Measurements from ENCODE around the gene POLG.

The POLG gene

DNA sequence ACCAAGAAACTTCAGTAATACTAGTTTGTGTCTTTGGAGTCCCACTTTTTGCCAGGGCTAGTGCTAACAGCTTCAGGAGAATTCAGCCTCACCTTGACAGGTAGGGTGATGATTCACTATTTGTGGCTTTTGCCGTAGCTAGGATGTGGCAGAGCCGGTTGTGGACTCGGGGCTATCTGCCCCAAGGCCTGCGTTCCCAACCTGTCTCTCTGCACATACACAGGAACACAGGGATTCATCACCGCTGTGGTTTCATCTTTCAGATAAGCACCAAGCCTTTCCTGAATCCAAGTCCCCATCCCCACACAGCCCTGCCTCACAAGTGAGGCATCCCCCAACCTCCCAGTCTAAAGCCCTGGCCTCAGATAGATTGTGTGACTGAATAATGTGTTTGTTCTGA lies 45.2 kb upstream of the POLG start:
- no peaks in the 10 kb centered on the region for H3K27me3 ChIP-seq
- no peak for DNase-seq

DNA sequence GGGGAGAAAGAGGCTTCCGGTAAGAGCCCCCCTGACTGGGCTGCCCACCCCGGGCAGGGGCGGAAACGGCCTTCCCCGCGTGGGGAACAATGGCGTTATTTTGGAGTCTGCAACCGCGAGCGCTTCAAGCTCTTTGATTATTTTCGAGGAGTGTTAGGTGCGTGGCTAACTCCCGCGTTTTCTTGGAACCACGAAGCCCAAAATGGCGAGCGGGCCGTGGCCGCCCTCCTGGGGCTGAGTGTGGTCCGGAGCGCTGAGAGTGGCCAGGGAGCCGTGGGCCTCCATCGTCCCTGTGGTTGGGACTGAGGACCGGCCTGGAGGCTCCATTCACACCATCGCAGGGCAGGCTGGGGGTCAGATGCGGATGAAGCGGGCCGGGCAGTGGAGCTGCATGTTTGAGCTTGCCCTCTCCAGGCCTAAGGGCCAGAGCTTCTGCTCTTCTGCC lies 44.6 kb upstream of the POLG start:
- no peak for DNase-seq
- H3K27me3 ChIP-seq, result no peaks in the 10 kb centered on the region
- H3K4me3 ChIP-seq (ENCODE audit: low read depth, low read length), result no peak overlapping the region

More for the DNA sequence above, 45.2 kb upstream of the POLG start:
- TF ChIP-seq, protein P1, sequence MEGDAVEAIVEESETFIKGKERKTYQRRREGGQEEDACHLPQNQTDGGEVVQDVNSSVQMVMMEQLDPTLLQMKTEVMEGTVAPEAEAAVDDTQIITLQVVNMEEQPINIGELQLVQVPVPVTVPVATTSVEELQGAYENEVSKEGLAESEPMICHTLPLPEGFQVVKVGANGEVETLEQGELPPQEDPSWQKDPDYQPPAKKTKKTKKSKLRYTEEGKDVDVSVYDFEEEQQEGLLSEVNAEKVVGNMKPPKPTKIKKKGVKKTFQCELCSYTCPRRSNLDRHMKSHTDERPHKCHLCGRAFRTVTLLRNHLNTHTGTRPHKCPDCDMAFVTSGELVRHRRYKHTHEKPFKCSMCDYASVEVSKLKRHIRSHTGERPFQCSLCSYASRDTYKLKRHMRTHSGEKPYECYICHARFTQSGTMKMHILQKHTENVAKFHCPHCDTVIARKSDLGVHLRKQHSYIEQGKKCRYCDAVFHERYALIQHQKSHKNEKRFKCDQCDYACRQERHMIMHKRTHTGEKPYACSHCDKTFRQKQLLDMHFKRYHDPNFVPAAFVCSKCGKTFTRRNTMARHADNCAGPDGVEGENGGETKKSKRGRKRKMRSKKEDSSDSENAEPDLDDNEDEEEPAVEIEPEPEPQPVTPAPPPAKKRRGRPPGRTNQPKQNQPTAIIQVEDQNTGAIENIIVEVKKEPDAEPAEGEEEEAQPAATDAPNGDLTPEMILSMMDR (IDR thresholded peaks at IDR 0.05; ENCODE audit: low read depth, low read length), result no peak
- no peak overlapping the region for H3K4me3 ChIP-seq (ENCODE audit: low read depth, low read length)
- H3K36me3 ChIP-seq, result peaks cover 53% of the 10 kb centered on the region
- H3K4me1 ChIP-seq, result peaks cover 49% of the 10 kb centered on the region
- no peaks in the 10 kb centered on the region for H3K9me3 ChIP-seq

DNA sequence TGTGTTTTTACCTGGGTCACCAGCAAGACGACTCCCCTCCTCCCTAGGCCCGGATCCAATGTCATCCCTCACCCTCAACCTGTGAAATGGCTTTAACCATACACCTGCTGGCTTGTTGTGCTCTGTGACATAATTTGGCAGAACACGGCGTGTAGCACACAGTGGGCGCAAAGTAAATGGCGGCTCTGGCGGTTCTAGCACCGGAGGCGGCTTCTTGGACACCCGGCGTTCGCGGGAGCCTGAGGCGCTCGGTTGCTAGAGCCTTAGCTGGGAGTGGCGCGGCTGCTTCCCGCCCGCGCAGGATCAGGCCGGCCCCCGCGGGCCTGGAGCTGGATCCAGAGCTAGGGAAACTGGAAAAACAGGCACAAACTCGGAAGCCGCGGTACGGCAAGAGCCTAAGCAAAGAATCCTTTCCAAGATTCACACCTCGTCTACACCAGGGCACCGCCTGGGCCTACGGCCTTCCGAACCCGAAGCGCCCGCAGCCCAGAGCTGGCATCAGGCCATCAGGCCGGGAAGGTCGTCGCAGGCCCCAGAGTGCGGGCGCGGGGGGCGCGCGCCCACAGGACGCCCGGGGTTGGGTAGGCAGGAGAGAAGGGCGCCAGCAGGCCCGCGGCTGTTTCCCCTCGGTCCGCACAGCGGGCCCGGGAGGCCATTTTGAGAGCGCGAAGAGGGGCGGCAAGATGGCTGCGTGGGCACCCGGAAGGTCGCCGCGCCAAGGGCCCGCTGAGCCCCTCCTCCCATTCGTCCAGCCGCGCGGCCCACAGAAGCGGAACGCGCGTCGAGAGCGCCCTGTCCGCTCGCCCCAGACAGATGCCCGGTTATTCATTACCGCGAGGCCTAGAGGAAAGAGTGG lies 43.9 kb upstream of the POLG start:
- no peaks in the 10 kb centered on the region for H3K9me3 ChIP-seq
- peaks cover 36% of the 10 kb centered on the region for H3K4me1 ChIP-seq
- TF ChIP-seq, protein P1 (IDR thresholded peaks at IDR 0.05; ENCODE audit: low read depth, low read length), result no peak
- H3K36me3 ChIP-seq, result peaks cover 43% of the 10 kb centered on the region
- H3K4me3 ChIP-seq (ENCODE audit: low read depth, low read length), result no peak overlapping the region
- DNase-seq, result no peak
- no peaks in the 10 kb centered on the region for H3K27me3 ChIP-seq

More for the DNA sequence above, 44.6 kb upstream of the POLG start:
- no peaks in the 10 kb centered on the region for H3K9me3 ChIP-seq
- H3K4me1 ChIP-seq, result peaks cover 44% of the 10 kb centered on the region
- H3K36me3 ChIP-seq, result peaks cover 47% of the 10 kb centered on the region
- TF ChIP-seq, protein P1 (IDR thresholded peaks at IDR 0.05; ENCODE audit: low read depth, low read length), result no peak

DNA sequence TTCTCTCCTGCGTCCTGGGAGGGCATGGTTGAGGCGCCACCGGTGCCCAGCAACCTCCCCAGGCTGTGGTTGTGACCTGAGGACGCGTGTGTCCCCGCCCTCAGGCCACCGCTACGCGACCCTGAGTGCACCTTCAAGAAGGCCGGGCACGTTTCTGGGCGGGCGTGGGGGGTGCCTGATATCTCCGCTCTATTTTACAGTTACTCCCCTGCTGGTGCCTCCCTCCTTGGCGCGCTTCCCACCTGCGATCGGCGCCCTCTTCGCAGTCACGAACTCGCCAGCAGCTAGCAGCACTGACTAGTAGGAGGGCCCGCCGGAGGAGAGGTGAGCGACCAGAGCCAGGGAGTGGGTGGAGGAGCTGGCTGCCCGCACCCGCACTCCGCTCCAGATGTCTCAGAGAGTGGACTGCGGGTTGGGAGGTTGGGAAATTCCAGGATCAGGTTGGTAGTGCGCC lies 43.2 kb upstream of the POLG start:
- TF ChIP-seq, protein P1 (IDR thresholded peaks at IDR 0.05; ENCODE audit: low read depth, low read length), result no peak
- Histone ChIP-seq H3K4me3 (ENCODE audit: low read depth, low read length) (no peak overlapping the region), H3K4me1 (peaks cover 30% of the 10 kb centered on the region), H3K9me3 (no peaks in the 10 kb centered on the region), H3K27me3 (no peaks in the 10 kb centered on the region), H3K36me3 (peaks cover 44% of the 10 kb centered on the region)
- no peak for DNase-seq

DNA sequence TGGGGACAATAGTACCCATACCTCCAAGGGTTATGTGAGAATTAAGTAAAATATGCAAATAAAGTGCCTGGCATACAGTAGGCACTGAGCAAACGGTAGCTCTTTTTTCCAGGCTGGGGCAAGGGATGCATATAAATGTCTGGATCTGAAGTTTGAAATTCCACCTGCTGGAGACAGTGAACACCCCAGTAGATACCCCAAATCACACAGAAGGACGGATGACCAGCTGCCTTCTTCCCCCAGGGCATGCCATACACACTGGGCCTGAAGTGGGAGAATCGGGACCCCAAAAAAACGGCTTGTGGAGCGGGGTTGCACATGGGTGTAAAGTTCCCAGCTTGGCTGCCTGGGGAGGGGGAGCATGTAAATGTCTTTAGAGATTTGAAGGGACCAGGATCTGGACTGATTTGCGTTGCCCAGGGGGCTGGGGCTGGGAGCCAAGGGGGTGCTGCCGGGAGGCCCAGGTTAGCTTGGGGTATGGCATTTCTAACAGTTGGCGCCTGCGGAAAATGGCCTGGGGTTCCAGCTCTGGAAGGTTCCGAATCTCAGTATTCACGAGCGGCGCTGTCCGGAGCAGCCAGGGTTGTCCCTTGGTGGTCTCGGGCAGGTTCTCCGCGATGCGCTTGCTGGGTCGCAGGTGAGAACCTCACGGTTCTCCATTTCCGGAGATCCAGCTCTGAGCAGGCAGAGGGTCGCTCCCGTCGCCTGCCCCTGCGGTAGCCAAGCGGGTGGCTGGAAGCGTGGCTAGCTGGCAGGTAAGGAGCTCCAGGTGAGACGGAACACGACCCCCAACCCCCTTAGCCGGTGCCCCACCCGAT lies 42.6 kb upstream of the POLG start:
- H3K9me3 ChIP-seq, result no peaks in the 10 kb centered on the region
- H3K27me3 ChIP-seq, result no peaks in the 10 kb centered on the region
- TF ChIP-seq, protein P1 (IDR thresholded peaks at IDR 0.05; ENCODE audit: low read depth, low read length), result no peak
- no peak for DNase-seq
- H3K4me1 ChIP-seq, result peaks cover 24% of the 10 kb centered on the region
- H3K4me3 ChIP-seq (ENCODE audit: low read depth, low read length), result no peak overlapping the region
- H3K36me3 ChIP-seq, result peaks cover 39% of the 10 kb centered on the region

Data from BE2C (cell line).